HCT116 (cell line): ENCODE data around the gene SFXN2. TPM values are rescaled to one million over a fixed set of nuclear protein-coding genes. Genes with fewer than 3 reads are reported as not detected.

Experiments
- ATAC-seq: fragments of 200-7000 bp; cut with Tn5 transposase; 2 replicates; pipeline ENCODE4 v1.9.1; 2020; ENCODE audit warnings: mild to moderate bottlenecking, moderate library complexity
- BruUV-seq: library from RNA; stranded (reverse); fragments of 400-500 nt; replicated peaks from 2 replicates; lab custom pipeline; 2021; lab: Mats Ljungman, UMichigan
- CTCF ChIA-PET: fragments of 300-600 bp; sonication (Branson Sonifier 250); formaldehyde crosslinking; loops from one replicate; lab custom pipeline; 2021; ENCODE audit warnings: antibody characterized with exemption; lab: Charles Lee
- POLR2A ChIA-PET: fragments of 300-600, 350-600 bp; sonication (Branson Sonifier 250); formaldehyde crosslinking; loops from one replicate; lab custom pipeline; 2021; ENCODE audit warnings: antibody characterized with exemption; lab: Charles Lee
- RAD21 ChIA-PET, 2 experiments: fragments of 300-600 bp; sonication (Branson Sonifier 250); formaldehyde crosslinking; loops; one replicate each; lab custom pipeline; 2023; ENCODE audit warnings: low total read pairs in 2 of 2; ENCODE audit not compliant: uncharacterized antibody in 2 of 2, unreplicated experiment in 2 of 2, low non-redundant PET in 1 of 2; lab: Charles Lee
- DNase-seq: peaks from one replicate; pipeline ENCODE4 v3.0.0-alpha.2; 2010; ENCODE audit warnings: low read depth, low spot score
- H2AFZ ChIP-seq: fragments of 200-600 bp; shearing (Covaris generic), sonication (generic); 2 replicates; pipeline ENCODE4 v1.6.1; 2017; ENCODE audit warnings: low read depth, mixed run types, mixed read lengths, antibody characterized with exemption, low read length; ENCODE audit not compliant: poor library complexity, severe bottlenecking
- H3K27ac ChIP-seq: 2 replicates; pipeline ENCODE4 v1.5.1; 2012; ENCODE audit warnings: low read depth, low read length
- H3K27me3 ChIP-seq: fragments of 200-600 bp; sonication (generic); 2 replicates; pipeline ENCODE4 v1.6.1; 2016; ENCODE audit warnings: mixed run types, low read length, mixed read lengths; ENCODE audit not compliant: insufficient read depth
- H3K36me3 ChIP-seq, 2 experiments: fragments of 200-500 bp in 1 of 2; fragments of 200-600 bp in 1 of 2; sonication (Bioruptor generic) in 1 of 2; sonication (generic) in 1 of 2; 2 replicates each; pipeline versions ENCODE4 v1.5.1 to v1.6.1; 2014 to 2016; ENCODE audit warnings: low read length in 2 of 2, inconsistent platforms in 1 of 2, mixed read lengths in 1 of 2, mixed run types in 1 of 2; ENCODE audit not compliant: insufficient read depth in 2 of 2, control insufficient read depth in 1 of 2
- H3K4me1 ChIP-seq, 2 experiments: fragments of 200-600 bp in 1 of 2; sonication (generic) in 1 of 2; 2 replicates each; pipeline versions ENCODE4 v1.5.1 to v1.6.1; 2012 to 2017; ENCODE audit warnings: low read length in 2 of 2, inconsistent platforms in 1 of 2, mild to moderate bottlenecking in 1 of 2, mixed read lengths in 1 of 2, mixed run types in 1 of 2, moderate library complexity in 1 of 2; ENCODE audit not compliant: insufficient read depth in 2 of 2, control insufficient read depth in 1 of 2
- H3K4me2 ChIP-seq: fragments of 200-600 bp; sonication (generic); 2 replicates; pipeline ENCODE4 v1.6.1; 2017; ENCODE audit warnings: mixed run types, low read length, mixed read lengths
- H3K4me3 ChIP-seq, 2 experiments: fragments of 200-600 bp in 1 of 2; sonication (generic) in 1 of 2; replicated peaks in 1 of 2; 2 replicates each; pipeline ENCODE4 v1.5.1; 2011 to 2016; ENCODE audit warnings: low read length in 2 of 2, control low read depth in 1 of 2, low read depth in 1 of 2, mild to moderate bottlenecking in 1 of 2, mixed read lengths in 1 of 2, mixed run types in 1 of 2
- H3K79me2 ChIP-seq: fragments of 200-600 bp; sonication (generic); 2 replicates; pipeline ENCODE4 v1.6.1; 2017; ENCODE audit warnings: mild to moderate bottlenecking, mixed run types, low read length, moderate library complexity, mixed read lengths; ENCODE audit not compliant: insufficient read depth
- H3K9ac ChIP-seq: fragments of 200-600 bp; sonication (generic); 2 replicates; pipeline ENCODE4 v1.6.1; 2016; ENCODE audit warnings: low read length, mixed read lengths
- H3K9me2 ChIP-seq: fragments of 200-600 bp; sonication (generic), shearing (Covaris generic); 2 replicates; pipeline ENCODE4 v1.6.1; 2017; ENCODE audit warnings: mixed run types, mild to moderate bottlenecking, moderate library complexity; ENCODE audit not compliant: insufficient read depth
- H3K9me3 ChIP-seq, 2 experiments: fragments of 200-500 bp in 1 of 2; fragments of 200-600 bp in 1 of 2; sonication (Bioruptor generic) in 1 of 2; sonication (generic) in 1 of 2; 2 replicates each; pipeline ENCODE4 v1.6.1; 2014 to 2017; ENCODE audit warnings: low read length in 2 of 2, mixed read lengths in 2 of 2, inconsistent platforms in 1 of 2, low read depth in 1 of 2, mild to moderate bottlenecking in 1 of 2, mixed run types in 1 of 2, moderate library complexity in 1 of 2; ENCODE audit not compliant: control insufficient read depth in 1 of 2, insufficient read depth in 1 of 2
- H4K20me1 ChIP-seq: fragments of 200-600 bp; sonication (generic), shearing (Covaris generic); 2 replicates; pipeline ENCODE4 v1.6.1; 2017; ENCODE audit warnings: mixed run types, mild to moderate bottlenecking, moderate library complexity; ENCODE audit not compliant: insufficient read depth
- ELF1 ChIP-seq: IDR thresholded peaks from 2 replicates; pipeline ENCODE4 v1.6.1; 2012; ENCODE audit warnings: low read depth, borderline replicate concordance
- EZH2phosphoT487 ChIP-seq: fragments of 200-600 bp; IDR thresholded peaks from 2 replicates; pipeline ENCODE4 v1.6.1; 2018; ENCODE audit warnings: antibody characterized with exemption, borderline replicate concordance
- POLR2A ChIP-seq: IDR thresholded peaks from 2 replicates; pipeline ENCODE4 v1.7.0; 2011; ENCODE audit warnings: borderline replicate concordance; ENCODE audit not compliant: insufficient read depth, insufficient read length; ENCODE audit errors: extremely low read depth
- POLR2AphosphoS5 ChIP-seq: IDR thresholded peaks from 2 replicates; pipeline ENCODE4 v1.6.1; 2011; ENCODE audit warnings: mild to moderate bottlenecking, low read depth, low read length, moderate library complexity
- SIN3A ChIP-seq: IDR thresholded peaks from 2 replicates; pipeline ENCODE4 v1.6.1; 2012; ENCODE audit warnings: low read depth
- SRF ChIP-seq: IDR thresholded peaks from 2 replicates; pipeline ENCODE4 v1.6.1; 2012; ENCODE audit warnings: low read depth
- ZFX ChIP-seq: fragments of 450-650 bp; IDR thresholded peaks from 2 replicates; pipeline ENCODE4 v1.6.1; 2017
- ZNF274 ChIP-seq: fragments of 200-500 bp; sonication (Bioruptor generic); IDR thresholded peaks from 2 replicates; pipeline ENCODE4 v1.6.1; 2014; ENCODE audit warnings: mild to moderate bottlenecking, low read depth, low read length, inconsistent platforms
- intact Hi-C: fragments of 100-400 bp; cut with micrococcal nuclease; formaldehyde crosslinking; loops from 2 replicates; pipeline ENCODE4 v1.10.0; 2022
- total RNA-seq: library from RNA; stranded (reverse); gene quantifications from one replicate; pipeline ENCODE4 v1.2.1, GENCODE V29; 2021; ENCODE audit not compliant: unreplicated experiment
- TF ChIP-seq, protein P1 (sequence below): IDR thresholded peaks from 2 replicates; pipeline ENCODE4 v1.6.1; 2012

The SFXN2 gene
- total RNA-seq, 1 experiment from 2014 or later, result 22.9 TPM

DNA sequence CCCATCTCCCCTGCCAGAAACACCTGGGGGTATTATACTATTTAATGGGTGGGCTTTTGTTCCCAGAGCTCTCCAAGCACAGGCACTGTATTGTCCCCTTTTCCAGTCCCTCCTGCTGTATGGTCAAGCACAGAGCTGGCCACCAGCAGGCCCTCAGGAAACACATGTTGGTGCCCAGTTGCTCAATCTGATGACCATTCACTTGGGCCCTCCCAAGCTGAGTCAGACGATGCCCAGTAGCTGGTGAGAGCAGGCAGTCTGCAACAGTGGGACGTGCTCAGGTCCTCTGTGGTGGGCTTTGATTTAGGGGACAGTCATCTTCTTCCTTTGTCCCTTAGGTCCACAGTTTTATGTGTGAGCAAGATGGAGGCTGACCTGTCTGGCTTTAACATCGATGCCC lies 11.8 kb downstream of the SFXN2 start (continued):
- TF ChIP-seq POLR2A (no peak), SIN3A (no peak), POLR2AphosphoS5 (no peak), EZH2phosphoT487 (no peak), SRF (no peak), ZNF274 (no peak), ZFX (no peak)

DNA sequence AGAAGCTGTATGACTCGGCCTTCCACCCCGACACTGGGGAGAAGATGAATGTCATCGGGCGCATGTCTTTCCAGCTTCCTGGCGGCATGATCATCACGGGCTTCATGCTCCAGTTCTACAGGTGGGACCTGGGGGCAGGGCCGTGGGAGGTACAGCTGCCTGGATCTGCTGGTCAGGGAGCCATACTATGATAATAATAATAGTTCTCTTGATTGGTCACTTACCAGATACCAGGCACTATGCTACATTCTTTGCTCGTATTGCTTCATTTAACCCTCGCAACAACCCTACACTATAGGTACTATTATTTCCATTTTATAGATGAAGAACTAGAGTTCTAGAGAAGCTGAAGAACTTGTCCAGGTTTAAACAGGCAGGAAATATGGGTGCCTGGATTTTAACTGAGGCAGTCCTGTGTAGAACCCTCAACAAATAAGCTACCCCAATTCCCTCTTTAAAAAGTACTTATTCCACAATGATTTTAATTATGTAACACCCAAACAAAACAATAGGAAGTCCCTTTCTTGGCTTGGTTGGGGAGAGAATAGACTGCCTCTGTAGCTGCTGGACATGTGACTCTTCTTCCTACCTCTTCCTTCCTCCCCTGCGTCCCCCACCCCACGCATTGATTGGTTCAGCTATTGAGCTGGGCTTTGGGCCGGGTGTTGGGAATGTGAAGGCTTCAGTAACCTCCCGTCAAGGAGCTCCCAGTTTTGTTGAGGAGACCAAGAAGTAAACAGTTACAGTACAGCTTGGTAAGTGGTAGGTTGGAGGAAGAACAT lies 12.8 kb downstream of the SFXN2 start:
- TF ChIP-seq ZFX (no peak), ELF1 (no peak), SIN3A (no peak), POLR2AphosphoS5 (no peak)
- TF ChIP-seq, protein P1, sequence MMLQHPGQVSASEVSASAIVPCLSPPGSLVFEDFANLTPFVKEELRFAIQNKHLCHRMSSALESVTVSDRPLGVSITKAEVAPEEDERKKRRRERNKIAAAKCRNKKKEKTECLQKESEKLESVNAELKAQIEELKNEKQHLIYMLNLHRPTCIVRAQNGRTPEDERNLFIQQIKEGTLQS, result no peak
- no peak overlapping the region for H3K9ac ChIP-seq
- peaks cover 22% of the 10 kb centered on the region in 2 experiments; a peak in 2 of 4 replicates for H3K36me3 ChIP-seq
- H3K4me1 ChIP-seq, result no peaks in the 10 kb centered on the region
- 0 out of 2 replicates have a peak, but pooled peaks cover 7% of the 10 kb centered on the region for H3K79me2 ChIP-seq
- ChIA-PET RAD21 (no interaction called here), CTCF (interaction anchor here (1.5 to 1.6 kb wide), 2 partner anchors 13 to 174 kb away, joined by 6 to 8 read pairs; partner anchors contain the start of genes ARL3 and SFXN2), POLR2A (no interaction called here)
- ATAC-seq (no peak), DNase-seq (no peak)
- no peaks in the 10 kb centered on the region for H3K9me3 ChIP-seq
- no peak overlapping the region for H3K4me2 ChIP-seq
- H3K4me3 ChIP-seq, result no peak overlapping the region
- BruUV-seq, result no TSS peak
- intact Hi-C loops, result loop anchor here (5.0 kb wide), 3 partner anchors 190 to 605 kb away; partner anchors contain the start of gene CNNM2
- H3K27ac ChIP-seq, result no peak overlapping the region
- H3K27me3 ChIP-seq, result no peaks in the 10 kb centered on the region
- H2AFZ ChIP-seq, result no peak overlapping the region
- H3K9me2 ChIP-seq, result no peaks in the 10 kb centered on the region
- no peaks in the 10 kb centered on the region for H4K20me1 ChIP-seq
